ENCODE measurements around the gene HCRTR2.
"Not testable (repeated sequence)": the region's sequence is repeated elsewhere in the genome, so short reads cannot be mapped to it uniquely, and the experiment has no call there.

Gene HCRTR2

GRCh38 chr6:55141611-55142010, 32.7 kb upstream of the HCRTR2 start:
- no peak for TF ChIP-seq CTCF (IDR thresholded peaks at IDR 0.05; ENCODE audit: low read depth, low read length)
- Histone ChIP-seq H3K36me3 (no peaks in the 10 kb centered on the region), H3K27me3 (no peaks in the 10 kb centered on the region), H3K9me3 (no peaks in the 10 kb centered on the region), H3K4me1 (no peaks in the 10 kb centered on the region), H3K4me3 (ENCODE audit: low read depth, low read length) (no peak overlapping the region)
- DNase-seq = no peak

DNA sequence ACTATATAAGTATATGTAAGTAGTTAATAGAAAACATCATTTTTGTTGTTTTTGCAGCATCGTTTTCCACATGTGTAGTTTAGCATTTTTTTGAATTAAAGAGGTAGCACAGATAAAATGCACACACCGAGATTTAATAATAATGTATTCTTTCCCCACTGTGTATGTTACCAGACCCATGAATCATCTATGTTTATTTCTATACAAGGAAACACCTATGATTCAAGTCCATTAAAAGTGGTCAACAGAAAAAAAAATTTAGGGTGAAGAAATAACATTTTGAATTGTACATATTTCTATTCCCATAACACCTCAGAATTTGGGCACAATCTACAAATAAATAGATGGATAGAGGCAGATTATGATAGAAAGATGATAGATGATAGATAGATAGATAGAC, 31.7 kb upstream of the HCRTR2 start:
- Histone ChIP-seq H3K4me3 (ENCODE audit: low read depth, low read length) (no peak overlapping the region), H3K36me3 (no peaks in the 10 kb centered on the region), H3K27me3 (no peaks in the 10 kb centered on the region), H3K4me1 (no peaks in the 10 kb centered on the region), H3K9me3 (no peaks in the 10 kb centered on the region)
- no peak for TF ChIP-seq CTCF (IDR thresholded peaks at IDR 0.05; ENCODE audit: low read depth, low read length)
- DNase-seq = no peak

- no peaks in the 10 kb centered on the region for H3K27me3 ChIP-seq
- TF ChIP-seq CTCF (IDR thresholded peaks at IDR 0.05; ENCODE audit: low read depth, low read length) = no peak
- no peaks in the 10 kb centered on the region for H3K4me1 ChIP-seq
- H3K4me3 ChIP-seq (ENCODE audit: low read depth, low read length) = no peak overlapping the region
- no peaks in the 10 kb centered on the region for H3K9me3 ChIP-seq
- H3K36me3 ChIP-seq = no peaks in the 10 kb centered on the region
- DNase-seq = no peak
Observed at GRCh38 chr6:55153284-55153683, 21.0 kb upstream of the HCRTR2 start.

GRCh38 chr6:55158784-55159183, 15.5 kb upstream of the HCRTR2 start:
- not testable (repeated sequence) for H3K36me3 ChIP-seq; H3K4me3 ChIP-seq (ENCODE audit: low read depth, low read length); H3K9me3 ChIP-seq

DNA sequence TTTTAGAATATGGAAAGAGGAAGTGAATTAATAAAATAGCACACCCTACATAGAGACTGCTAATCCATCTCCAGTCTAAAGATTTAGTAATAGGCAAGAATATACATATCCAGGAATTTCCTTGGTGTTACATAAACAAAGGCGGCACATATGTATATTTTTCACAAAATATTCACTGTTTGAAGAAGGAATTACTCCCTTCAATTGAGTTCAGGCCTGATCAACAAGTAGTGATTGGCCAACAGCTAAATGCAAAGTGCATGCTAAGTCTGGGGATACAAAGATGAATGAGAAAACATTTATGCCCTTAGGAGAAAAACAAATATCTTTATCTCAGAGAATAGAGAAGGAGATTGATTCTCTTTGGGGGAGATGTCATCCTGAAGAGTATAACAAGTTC, 6.5 kb upstream of the HCRTR2 start:
- no peak for DNase-seq
- no peaks in the 10 kb centered on the region for H3K4me1 ChIP-seq
- no peaks in the 10 kb centered on the region for H3K27me3 ChIP-seq
- no peaks in the 10 kb centered on the region for H3K9me3 ChIP-seq
- no peak for TF ChIP-seq CTCF (IDR thresholded peaks at IDR 0.05; ENCODE audit: low read depth, low read length)
- H3K4me3 ChIP-seq (ENCODE audit: low read depth, low read length) = no peak overlapping the region
- H3K36me3 ChIP-seq = no peaks in the 10 kb centered on the region

More at GRCh38 chr6:55158784-55159183, 15.5 kb upstream of the HCRTR2 start:
- not testable (repeated sequence) for H3K27me3 ChIP-seq, H3K4me1 ChIP-seq, DNase-seq

- no peak for TF ChIP-seq CTCF (IDR thresholded peaks at IDR 0.05; ENCODE audit: low read depth, low read length)
- H3K36me3 ChIP-seq = no peaks in the 10 kb centered on the region
- no peaks in the 10 kb centered on the region for H3K4me1 ChIP-seq
- no peak for DNase-seq
- H3K9me3 ChIP-seq = no peaks in the 10 kb centered on the region
- peaks cover 12% of the 10 kb centered on the region for H3K27me3 ChIP-seq
- H3K4me3 ChIP-seq (ENCODE audit: low read depth, low read length) = no peak overlapping the region
Observed at GRCh38 chr6:55175078-55176049, 1.0 kb downstream of the HCRTR2 start.

Measured in BE2C (cell line).